GM12801 (cell line): ENCODE data around the gene SGCA.

Experiments used
- CTCF ChIP-seq: IDR thresholded peaks from one replicate; pipeline ENCODE4 v1.5.1; 2011; ENCODE audit warnings: control low read depth; ENCODE audit not compliant: insufficient read length; ENCODE audit errors: extremely low read depth

SGCA gene

GRCh38 chr17:50130559-50131305 is 35.1 kb upstream of the SGCA start:
- no peak for TF ChIP-seq CTCF

GRCh38 chr17:50132104-50132794 is 33.6 kb upstream of the SGCA start:
- TF ChIP-seq CTCF: no peak

- no peak for TF ChIP-seq CTCF
Observed at GRCh38 chr17:50133028-50133768, 32.6 kb upstream of the SGCA start.

GRCh38 chr17:50133769-50134099 is 32.1 kb upstream of the SGCA start:
- TF ChIP-seq CTCF: no peak

- TF ChIP-seq CTCF: no peak
Observed at GRCh38 chr17:50134206-50135110, 31.3 kb upstream of the SGCA start.

GRCh38 chr17:50135316-50136095 is 30.3 kb upstream of the SGCA start:
- no peak for TF ChIP-seq CTCF
